ENCODE data around the gene SLC25A48.

Gene SLC25A48

DNA sequence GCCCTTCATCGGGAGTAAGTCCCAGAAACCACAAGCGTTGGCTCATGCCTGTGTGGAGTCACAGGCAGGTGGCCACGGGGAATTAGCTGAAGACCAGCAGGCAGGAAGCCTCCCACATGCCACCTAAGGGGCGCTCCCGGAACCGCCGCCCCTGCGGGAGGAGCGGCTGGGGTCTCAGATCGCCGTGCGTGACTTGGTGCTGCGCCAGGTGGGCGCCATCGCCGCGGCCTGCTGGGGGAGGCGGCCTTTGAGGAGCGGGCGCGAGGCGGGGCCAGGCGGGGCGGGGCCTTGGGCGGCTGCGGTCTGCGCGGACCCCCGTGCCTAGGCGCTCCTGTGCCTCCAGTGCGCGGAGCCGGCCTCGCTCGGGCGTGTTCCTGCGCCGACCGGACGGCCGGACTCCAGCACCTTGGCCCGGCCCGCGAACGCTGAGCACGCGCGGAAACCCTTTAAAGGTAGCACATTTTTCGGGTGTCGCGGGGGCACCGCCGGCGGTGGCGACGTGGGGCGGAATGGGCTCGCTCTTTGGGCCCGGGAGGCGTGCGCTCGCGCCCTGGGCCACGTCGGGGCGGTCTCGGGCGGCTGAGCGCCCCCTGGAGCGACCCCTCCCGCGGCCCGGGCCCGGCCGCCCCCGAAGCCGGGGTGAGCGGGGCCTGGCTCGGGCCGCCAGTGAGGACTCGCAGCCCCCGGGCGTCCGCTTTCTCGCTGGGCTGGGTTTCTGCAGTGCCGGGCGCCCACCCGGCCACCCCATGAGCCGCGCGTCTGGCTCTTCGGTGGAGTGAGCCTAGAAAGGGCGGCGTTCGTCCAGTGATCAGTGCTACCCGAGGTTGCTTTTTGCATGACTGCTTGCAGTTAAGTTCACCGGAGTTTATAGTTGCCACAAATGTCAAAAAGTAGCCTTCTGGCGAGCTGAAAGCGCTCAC is 95.8 kb downstream of the SLC25A48 start (continued):
- TF ChIP-seq ZNF174 (tag by site-specific recombination; IDR thresholded peaks at IDR 0.05) (0 out of 2 replicates have a peak, but pooled peaks have one; percentile 35), ZNF677 (tag by site-specific recombination; IDR thresholded peaks at IDR 0.05) (0 out of 2 replicates have a peak, but pooled peaks have one; percentile 13), KLF8 (tag by site-specific recombination; IDR thresholded peaks at IDR 0.05) (peak; percentile 75; the same call in 1 of the 2 replicates), GFI1B (tag by site-specific recombination; IDR thresholded peaks at IDR 0.05) (no peak), KLF1 (tag by site-specific recombination; IDR thresholded peaks at IDR 0.05) (peak; percentile 88), ZBTB20 (tag by site-specific recombination; IDR thresholded peaks at IDR 0.05) (peak; percentile 41; the same call in 1 of the 2 replicates), ZNF561 (tag by site-specific recombination; IDR thresholded peaks at IDR 0.05; ENCODE audit: borderline replicate concordance) (peak; percentile 86; the same call in 1 of the 2 replicates), ZNF404 (tag by site-specific recombination; IDR thresholded peaks at IDR 0.05) (no peak), ZNF610 (tag by site-specific recombination; IDR thresholded peaks at IDR 0.05; ENCODE audit: borderline replicate concordance) (peak; percentile 87; the same call in 1 of the 2 replicates), ZNF791 (tag by site-specific recombination; IDR thresholded peaks at IDR 0.05) (no peak), ZNF658 (tag by site-specific recombination; IDR thresholded peaks at IDR 0.05) (no peak), ZNF777 (tag by site-specific recombination; IDR thresholded peaks at IDR 0.05; ENCODE audit: borderline replicate concordance) (0 out of 2 replicates have a peak, but pooled peaks have one; percentile 31), EGR2 (tag by site-specific recombination; IDR thresholded peaks at IDR 0.05; ENCODE audit: low read depth) (0 out of 2 replicates have a peak, but pooled peaks have one; percentile 24), ZNF76 (tag by site-specific recombination; IDR thresholded peaks at IDR 0.05; ENCODE audit: borderline replicate concordance, low read depth) (peak; percentile 19; the same call in 1 of the 2 replicates), ZNF692 (tag by site-specific recombination; IDR thresholded peaks at IDR 0.05) (peak; percentile 76; the same call in 1 of the 2 replicates), ZIC2 (tag by site-specific recombination; IDR thresholded peaks at IDR 0.05) (peak; percentile 95), ZNF335 (tag by site-specific recombination; conservative IDR thresholded peaks at IDR 0.05) (peak; percentile 94), ZFHX2 (tag by site-specific recombination; conservative IDR thresholded peaks at IDR 0.05) (peak; percentile 75), ZEB2 (tag by site-specific recombination; IDR thresholded peaks at IDR 0.05) (peak; percentile 38; the same call in 1 of the 2 replicates), ZNF341 (tag by site-specific recombination; IDR thresholded peaks at IDR 0.05; ENCODE audit: low read depth) (peak; percentile 96), ZNF521 (tag by site-specific recombination; IDR thresholded peaks at IDR 0.05) (no peak), ZNF843 (tag by site-specific recombination; IDR thresholded peaks at IDR 0.05) (no peak), ZNF624 (tag by site-specific recombination; IDR thresholded peaks at IDR 0.05) (no peak), ZSCAN23 (tag by site-specific recombination; IDR thresholded peaks at IDR 0.05) (no peak), SCRT2 (tag by site-specific recombination; IDR thresholded peaks at IDR 0.05) (no peak), ZBTB6 (tag by site-specific recombination; IDR thresholded peaks at IDR 0.05) (0 out of 2 replicates have a peak, but pooled peaks have one; percentile 40), WT1 (tag by site-specific recombination; IDR thresholded peaks at IDR 0.05) (0 out of 2 replicates have a peak, but pooled peaks have one; percentile 26), SP2 (tag by site-specific recombination; IDR thresholded peaks at IDR 0.05) (peak; percentile 28; the same call in 1 of the 2 replicates)
- TF ChIP-seq, protein P1, sequence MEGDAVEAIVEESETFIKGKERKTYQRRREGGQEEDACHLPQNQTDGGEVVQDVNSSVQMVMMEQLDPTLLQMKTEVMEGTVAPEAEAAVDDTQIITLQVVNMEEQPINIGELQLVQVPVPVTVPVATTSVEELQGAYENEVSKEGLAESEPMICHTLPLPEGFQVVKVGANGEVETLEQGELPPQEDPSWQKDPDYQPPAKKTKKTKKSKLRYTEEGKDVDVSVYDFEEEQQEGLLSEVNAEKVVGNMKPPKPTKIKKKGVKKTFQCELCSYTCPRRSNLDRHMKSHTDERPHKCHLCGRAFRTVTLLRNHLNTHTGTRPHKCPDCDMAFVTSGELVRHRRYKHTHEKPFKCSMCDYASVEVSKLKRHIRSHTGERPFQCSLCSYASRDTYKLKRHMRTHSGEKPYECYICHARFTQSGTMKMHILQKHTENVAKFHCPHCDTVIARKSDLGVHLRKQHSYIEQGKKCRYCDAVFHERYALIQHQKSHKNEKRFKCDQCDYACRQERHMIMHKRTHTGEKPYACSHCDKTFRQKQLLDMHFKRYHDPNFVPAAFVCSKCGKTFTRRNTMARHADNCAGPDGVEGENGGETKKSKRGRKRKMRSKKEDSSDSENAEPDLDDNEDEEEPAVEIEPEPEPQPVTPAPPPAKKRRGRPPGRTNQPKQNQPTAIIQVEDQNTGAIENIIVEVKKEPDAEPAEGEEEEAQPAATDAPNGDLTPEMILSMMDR (tag by site-specific recombination; IDR thresholded peaks at IDR 0.05) = peak; percentile 72
- TF ChIP-seq, protein P2, sequence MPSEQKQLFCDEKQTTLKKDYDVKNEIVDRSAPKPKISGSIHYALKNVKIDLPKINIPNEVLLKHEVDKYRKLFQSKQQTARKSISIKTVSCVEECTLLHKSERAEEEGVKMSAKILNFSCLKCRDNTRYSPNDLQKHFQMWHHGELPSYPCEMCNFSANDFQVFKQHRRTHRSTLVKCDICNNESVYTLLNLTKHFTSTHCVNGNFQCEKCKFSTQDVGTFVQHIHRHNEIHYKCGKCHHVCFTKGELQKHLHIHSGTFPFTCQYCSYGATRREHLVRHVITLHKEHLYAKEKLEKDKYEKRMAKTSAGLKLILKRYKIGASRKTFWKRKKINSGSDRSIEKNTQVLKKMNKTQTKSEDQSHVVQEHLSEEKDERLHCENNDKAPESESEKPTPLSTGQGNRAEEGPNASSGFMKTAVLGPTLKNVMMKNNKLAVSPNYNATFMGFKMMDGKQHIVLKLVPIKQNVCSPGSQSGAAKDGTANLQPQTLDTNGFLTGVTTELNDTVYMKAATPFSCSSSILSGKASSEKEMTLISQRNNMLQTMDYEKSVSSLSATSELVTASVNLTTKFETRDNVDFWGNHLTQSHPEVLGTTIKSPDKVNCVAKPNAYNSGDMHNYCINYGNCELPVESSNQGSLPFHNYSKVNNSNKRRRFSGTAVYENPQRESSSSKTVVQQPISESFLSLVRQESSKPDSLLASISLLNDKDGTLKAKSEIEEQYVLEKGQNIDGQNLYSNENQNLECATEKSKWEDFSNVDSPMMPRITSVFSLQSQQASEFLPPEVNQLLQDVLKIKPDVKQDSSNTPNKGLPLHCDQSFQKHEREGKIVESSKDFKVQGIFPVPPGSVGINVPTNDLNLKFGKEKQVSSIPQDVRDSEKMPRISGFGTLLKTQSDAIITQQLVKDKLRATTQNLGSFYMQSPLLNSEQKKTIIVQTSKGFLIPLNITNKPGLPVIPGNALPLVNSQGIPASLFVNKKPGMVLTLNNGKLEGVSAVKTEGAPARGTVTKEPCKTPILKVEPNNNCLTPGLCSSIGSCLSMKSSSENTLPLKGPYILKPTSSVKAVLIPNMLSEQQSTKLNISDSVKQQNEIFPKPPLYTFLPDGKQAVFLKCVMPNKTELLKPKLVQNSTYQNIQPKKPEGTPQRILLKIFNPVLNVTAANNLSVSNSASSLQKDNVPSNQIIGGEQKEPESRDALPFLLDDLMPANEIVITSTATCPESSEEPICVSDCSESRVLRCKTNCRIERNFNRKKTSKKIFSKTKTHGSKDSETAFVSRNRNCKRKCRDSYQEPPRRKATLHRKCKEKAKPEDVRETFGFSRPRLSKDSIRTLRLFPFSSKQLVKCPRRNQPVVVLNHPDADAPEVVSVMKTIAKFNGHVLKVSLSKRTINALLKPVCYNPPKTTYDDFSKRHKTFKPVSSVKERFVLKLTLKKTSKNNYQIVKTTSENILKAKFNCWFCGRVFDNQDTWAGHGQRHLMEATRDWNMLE (tag by site-specific recombination; conservative IDR thresholded peaks at IDR 0.05; ENCODE audit: low read depth) = peak; percentile 41; the same call in 1 of the 2 replicates

Data from HEK293 (cell line).